Spleen (tissue), 7 donors: Measurements from ENCODE around the gene PLEKHG1.

Experiments
- CTCF ChIP-seq, 11 experiments: fragments of 200-600 bp in 7 of 11; fragments of 450-650 bp in 4 of 11; sonication (generic) in 4 of 11; IDR thresholded peaks in 8 of 11; conservative IDR thresholded peaks in 3 of 11; 1 replicate in 7 of 11; 2 replicates in 4 of 11; pipeline versions ENCODE4 v1.4.0 to v1.8.0; 2016 to 2021; ENCODE audit warnings: antibody characterized with exemption in 11 of 11, inconsistent platforms in 4 of 11, mild to moderate bottlenecking in 1 of 11
- POLR2A ChIP-seq, 3 donors: fragments of 450-650 bp; IDR thresholded peaks; one replicate each; pipeline ENCODE4 v1.5.1; 2017; ENCODE audit warnings: antibody characterized with exemption in 3 of 3, mild to moderate bottlenecking in 1 of 3
- POLR2AphosphoS5 ChIP-seq, 3 donors: sonication (generic); formaldehyde crosslinking; IDR thresholded peaks; one replicate each; pipeline ENCODE4 v1.5.1; 2017; ENCODE audit warnings: antibody characterized with exemption in 3 of 3
- donor health status: DM: no; HTN: no; CAD: no; lungs with moderate emphysema.
- donor health status: DM: no; HTN: no; CAD: no.
- donor health status: DM: no; HTN: no; CAD: no.

GRCh38 chr6:150560004-150560883, 39.4 kb upstream of the PLEKHG1 start:
- TF ChIP-seq POLR2A (IDR thresholded peaks at IDR 0.05): no peak
- TF ChIP-seq CTCF (IDR thresholded peaks at IDR 0.05 in 8 of 11, conservative IDR thresholded peaks at IDR 0.05 in 3 of 11): no peak
- no peak for TF ChIP-seq POLR2AphosphoS5 (IDR thresholded peaks at IDR 0.05)
